Stimulated activated CD8-positive, alpha-beta memory T cell treated with anti-CD3 and anti-CD28 coated beads, Interleukin-15, amount 100 ng/mL, for 4 hours (primary cell): Measurements from ENCODE around the gene IRF5.

Experiments
- DNase-seq, 2 donors: peaks; one replicate each; pipeline ENCODE4 v3.0.0-alpha.2; 2020; ENCODE audit warnings: low read depth in 2 of 2

IRF5 gene

GRCh38 chr7:128919881-128920799 lies 17.6 kb upstream of the IRF5 start:
- no peak for DNase-seq

GRCh38 chr7:128920913-128921582 lies 16.7 kb upstream of the IRF5 start:
- no peak for DNase-seq

GRCh38 chr7:128921866-128922440 lies 15.8 kb upstream of the IRF5 start:
- DNase-seq = no peak

- no peak for DNase-seq
Measured at GRCh38 chr7:128922496-128923410, 15.0 kb upstream of the IRF5 start.

- DNase-seq = no peak
Measured at GRCh38 chr7:128923411-128923800, 14.3 kb upstream of the IRF5 start.

GRCh38 chr7:128924707-128925588 lies 12.8 kb upstream of the IRF5 start:
- DNase-seq = no peak

- no peak for DNase-seq
Measured at GRCh38 chr7:128928159-128928813, 9.4 kb upstream of the IRF5 start.

GRCh38 chr7:128928882-128929788 lies 8.6 kb upstream of the IRF5 start:
- DNase-seq = no peak

- no peak for DNase-seq
Measured at GRCh38 chr7:128931190-128931798, 6.4 kb upstream of the IRF5 start.

GRCh38 chr7:128931965-128932861 lies 5.5 kb upstream of the IRF5 start:
- DNase-seq = no peak

GRCh38 chr7:128932862-128933179 lies 4.9 kb upstream of the IRF5 start:
- DNase-seq = no peak

GRCh38 chr7:128933180-128933891 lies 4.4 kb upstream of the IRF5 start:
- no peak for DNase-seq

GRCh38 chr7:128934361-128935341 lies 3.1 kb upstream of the IRF5 start:
- DNase-seq = no peak

GRCh38 chr7:128935342-128935730 lies 2.4 kb upstream of the IRF5 start:
- DNase-seq = no peak

GRCh38 chr7:128936798-128937197 lies 929 bp upstream of the IRF5 start:
- DNase-seq = no peak

GRCh38 chr7:128937271-128937646 lies 468 bp upstream of the IRF5 start:
- no peak for DNase-seq
